Skeletal muscle tissue (tissue), 4 donors: ENCODE results near the gene ATXN7L1. TPM values are rescaled to one million over a fixed set of nuclear protein-coding genes. Genes with fewer than 3 reads are reported as not detected.

Source experiments
- H3K27ac ChIP-seq: one replicate; pipeline ENCODE4 v1.7.0; 2013; ENCODE audit warnings: mild to moderate bottlenecking, low read depth, low read length, inconsistent platforms
- H3K27me3 ChIP-seq, 3 donors: one replicate each; pipeline ENCODE4 v1.7.0; 2013; ENCODE audit warnings: low read length in 3 of 3; ENCODE audit not compliant: control insufficient read depth in 3 of 3, insufficient read depth in 3 of 3
- H3K36me3 ChIP-seq, 3 donors: one replicate each; pipeline ENCODE4 v1.7.0; 2013; ENCODE audit warnings: low read length in 3 of 3; ENCODE audit not compliant: control insufficient read depth in 3 of 3, insufficient read depth in 3 of 3
- H3K4me1 ChIP-seq, 3 donors: one replicate each; pipeline ENCODE4 v1.7.0; 2013; ENCODE audit warnings: low read length in 3 of 3, mild to moderate bottlenecking in 3 of 3; ENCODE audit not compliant: control insufficient read depth in 3 of 3, insufficient read depth in 3 of 3
- H3K4me3 ChIP-seq, 3 donors: one replicate each; pipeline ENCODE4 v1.7.0; 2013; ENCODE audit warnings: low read length in 3 of 3
- H3K9ac ChIP-seq, 3 donors: one replicate each; pipeline ENCODE4 v1.7.0; 2013; ENCODE audit warnings: low read length in 3 of 3, mild to moderate bottlenecking in 3 of 3, moderate library complexity in 2 of 3, low read depth in 1 of 3
- H3K9me3 ChIP-seq, 3 donors: one replicate each; pipeline ENCODE4 v1.7.0; 2013; ENCODE audit warnings: low read length in 3 of 3; ENCODE audit not compliant: control insufficient read depth in 3 of 3
- total RNA-seq: library from RNA; depleted of rRNA; stranded (reverse); fragments of >200 nt; gene quantifications from one replicate; pipeline ENCODE4 v1.2.3, GENCODE V29; 2014
- donor health status: Osteomylitis.

ATXN7L1 gene
- total RNA-seq, 1 donor from 2014 or later: 6.3 TPM

DNA sequence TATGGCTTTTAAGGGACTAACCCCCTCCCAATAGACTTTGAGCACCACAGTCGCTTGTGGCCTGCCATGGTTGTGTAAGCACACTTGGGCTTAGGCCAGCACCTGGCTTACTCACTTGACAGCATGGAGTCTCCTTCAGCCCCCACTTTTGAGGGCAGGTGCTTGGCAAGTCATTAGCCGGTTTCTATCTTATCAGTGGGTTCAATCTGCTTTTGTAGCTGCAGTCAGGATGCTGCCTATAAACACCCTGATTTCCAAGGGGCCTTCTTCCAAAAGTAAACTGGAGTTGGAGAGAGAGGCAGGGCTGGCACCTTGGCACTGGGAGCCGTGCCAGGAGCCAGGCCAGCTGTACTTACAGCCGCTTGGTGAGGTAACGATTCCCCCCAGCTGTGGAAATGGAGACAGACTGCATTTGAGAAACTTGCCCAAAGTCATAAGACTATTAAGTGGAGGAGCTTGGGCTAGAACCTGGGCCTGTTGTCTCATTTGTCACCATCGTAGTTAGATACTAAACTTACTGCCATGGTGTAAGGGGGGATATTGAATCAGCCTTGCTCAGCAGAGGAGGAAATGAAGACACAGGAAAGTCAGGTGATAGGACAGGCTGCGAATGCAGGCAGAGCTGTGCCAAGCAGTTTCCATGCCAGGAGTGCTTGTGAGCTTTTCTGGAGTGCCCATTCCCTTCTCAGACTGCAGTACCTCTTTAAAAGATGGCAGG, 202.9 kb downstream of the ATXN7L1 start:
- H3K4me3 ChIP-seq: peak overlapping the region in 1 of 3 donors; percentile 5
- H3K36me3 ChIP-seq: no peaks in the 10 kb centered on the region
- no peaks in the 10 kb centered on the region for H3K9me3 ChIP-seq
- H3K4me1 ChIP-seq: peaks cover 30 to 42% (median 38%) of the 10 kb centered on the region in 3 donors
- H3K27ac ChIP-seq: peak overlapping the region; percentile 72
- H3K9ac ChIP-seq: peak overlapping the region in 2 of 3 donors; percentile 33 to 54
- no peaks in the 10 kb centered on the region for H3K27me3 ChIP-seq

DNA sequence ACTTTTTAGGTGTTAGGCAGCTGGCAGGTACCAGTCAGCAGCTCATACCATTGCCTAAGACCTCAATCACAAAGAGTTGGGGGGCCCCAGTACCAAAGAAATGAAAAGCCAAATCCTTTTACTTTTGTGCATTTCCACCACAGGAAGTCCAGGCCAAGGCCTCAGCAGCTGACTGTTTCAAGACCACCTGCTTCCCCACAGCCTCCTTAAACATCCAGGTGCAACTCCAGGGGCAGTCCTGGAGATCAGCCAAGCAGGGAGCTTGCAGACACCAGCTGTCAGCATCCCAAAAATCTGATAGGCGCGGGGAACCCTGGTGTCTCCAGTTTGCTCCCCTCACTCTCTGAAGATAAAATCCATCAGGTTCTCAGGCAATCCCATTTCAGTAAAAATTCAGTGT, 203.6 kb downstream of the ATXN7L1 start:
- Histone ChIP-seq H3K9ac (no peak overlapping the region), H3K4me3 (no peak overlapping the region), H3K4me1 (peaks cover 25 to 36% (median 35%) of the 10 kb centered on the region in 3 donors), H3K36me3 (no peaks in the 10 kb centered on the region), H3K9me3 (no peaks in the 10 kb centered on the region), H3K27me3 (no peaks in the 10 kb centered on the region), H3K27ac (peak overlapping the region; percentile 72)

DNA sequence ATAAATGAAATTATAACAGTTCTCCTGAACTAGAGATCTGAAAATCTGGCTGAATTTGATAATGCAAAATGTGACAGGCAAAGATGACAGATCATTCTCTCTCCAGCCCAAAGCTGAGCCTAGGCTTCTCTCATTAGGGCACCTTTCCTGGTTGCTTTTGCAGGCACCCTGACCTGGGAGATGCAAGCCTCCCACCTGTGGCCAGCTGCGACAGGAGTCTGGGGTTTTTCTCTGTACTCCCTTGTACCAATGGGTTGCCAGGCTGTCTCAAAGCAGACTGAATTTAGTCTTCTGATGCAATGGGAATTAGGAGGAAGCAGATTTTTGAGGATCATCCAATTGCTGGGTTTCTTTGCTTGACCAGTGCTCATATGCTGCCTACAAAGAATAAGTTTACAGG, 210.1 kb downstream of the ATXN7L1 start:
- H3K9ac ChIP-seq: no peak overlapping the region
- H3K27me3 ChIP-seq: no peaks in the 10 kb centered on the region
- H3K4me1 ChIP-seq: no peaks in the 10 kb centered on the region
- H3K4me3 ChIP-seq: no peak overlapping the region
- no peak overlapping the region for H3K27ac ChIP-seq
- H3K36me3 ChIP-seq: peaks cover 5 to 11% (median 7%) of the 10 kb centered on the region in 3 donors
- H3K9me3 ChIP-seq: no peaks in the 10 kb centered on the region

DNA sequence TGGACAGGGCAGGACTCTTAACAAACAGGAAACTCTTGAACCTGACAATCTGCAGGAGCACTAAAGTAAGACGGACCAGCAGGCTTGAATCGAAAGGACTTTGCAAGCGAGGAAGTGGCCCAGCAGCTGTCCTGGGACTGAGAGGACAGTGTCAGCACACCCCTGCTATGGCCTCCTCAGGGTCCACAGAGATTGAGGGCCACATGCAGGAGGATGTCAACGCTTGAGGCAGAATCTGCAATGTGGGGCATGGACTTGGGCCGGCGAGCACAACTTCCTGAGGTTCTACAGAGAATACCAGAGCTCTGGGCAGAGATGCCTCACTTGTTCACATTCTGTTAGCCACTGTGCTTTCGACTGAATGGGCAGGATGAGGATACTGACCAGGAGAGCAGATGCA, 210.7 kb downstream of the ATXN7L1 start:
- H3K4me1 ChIP-seq: no peaks in the 10 kb centered on the region
- H3K4me3 ChIP-seq: no peak overlapping the region
- no peak overlapping the region for H3K9ac ChIP-seq
- peaks cover 5 to 16% (median 7%) of the 10 kb centered on the region in 3 donors for H3K36me3 ChIP-seq
- no peaks in the 10 kb centered on the region for H3K27me3 ChIP-seq
- no peak overlapping the region for H3K27ac ChIP-seq
- H3K9me3 ChIP-seq: no peaks in the 10 kb centered on the region

DNA sequence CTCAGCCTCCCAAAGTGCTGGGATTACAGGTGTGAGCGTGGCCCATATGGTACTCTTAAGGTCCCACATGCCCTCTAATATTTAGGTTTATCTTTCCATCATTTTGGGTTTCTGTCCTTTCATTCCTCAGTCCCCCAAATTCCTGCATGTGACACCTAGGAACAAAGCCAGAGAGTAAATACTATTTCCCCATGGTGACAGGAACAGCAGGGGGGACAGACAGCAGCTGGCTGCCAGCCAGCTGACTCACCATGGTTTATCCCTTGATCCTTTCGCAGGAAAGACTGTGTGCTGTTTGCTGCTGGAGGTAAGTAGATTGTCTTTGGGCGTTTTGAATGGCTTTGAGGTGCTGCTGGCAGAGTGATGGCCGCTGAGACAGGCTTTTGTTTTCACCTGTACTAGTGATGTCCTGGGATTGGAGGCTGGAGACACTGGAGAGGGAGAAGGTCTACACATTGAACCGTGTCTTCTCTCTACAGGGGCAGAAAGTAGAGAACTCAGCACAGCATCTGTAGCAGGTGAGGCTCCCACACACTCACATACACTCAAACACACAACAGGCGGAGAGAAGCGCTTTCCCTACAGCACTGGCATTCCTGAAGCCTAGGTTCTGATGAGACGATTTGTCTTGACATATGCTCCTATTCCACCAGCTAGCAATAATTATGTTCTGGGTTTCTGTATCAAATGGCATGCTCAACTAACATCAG, 211.4 kb downstream of the ATXN7L1 start:
- H3K4me3 ChIP-seq: no peak overlapping the region
- H3K27ac ChIP-seq: no peak overlapping the region
- H3K9me3 ChIP-seq: no peaks in the 10 kb centered on the region
- no peaks in the 10 kb centered on the region for H3K4me1 ChIP-seq
- H3K36me3 ChIP-seq: peaks cover 5 to 17% (median 8%) of the 10 kb centered on the region in 3 donors
- H3K27me3 ChIP-seq: no peaks in the 10 kb centered on the region
- H3K9ac ChIP-seq: no peak overlapping the region

DNA sequence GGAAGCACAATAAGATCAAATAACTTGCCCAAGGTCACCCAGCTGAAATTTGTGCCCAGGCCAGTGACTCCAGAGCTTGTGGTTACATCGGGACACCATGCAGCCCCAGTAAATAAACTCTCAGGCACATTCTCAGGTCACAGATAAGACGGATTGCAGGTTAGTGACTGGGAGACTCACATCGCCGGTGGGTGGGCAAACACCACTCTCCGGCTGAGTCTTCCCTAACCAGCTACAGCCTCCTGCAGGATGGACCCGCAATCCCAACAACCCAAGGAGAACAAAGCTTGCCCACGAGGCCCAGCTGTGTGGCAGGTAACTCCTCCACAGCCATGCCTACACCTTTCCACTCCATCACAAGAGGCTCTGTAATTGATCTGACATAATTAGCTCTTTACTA, 213.4 kb downstream of the ATXN7L1 start:
- Histone ChIP-seq H3K27me3 (no peaks in the 10 kb centered on the region), H3K27ac (no peak overlapping the region), H3K36me3 (peaks cover 5 to 21% (median 9%) of the 10 kb centered on the region in 3 donors), H3K9ac (no peak overlapping the region), H3K4me1 (no peaks in the 10 kb centered on the region), H3K4me3 (no peak overlapping the region), H3K9me3 (no peaks in the 10 kb centered on the region)

DNA sequence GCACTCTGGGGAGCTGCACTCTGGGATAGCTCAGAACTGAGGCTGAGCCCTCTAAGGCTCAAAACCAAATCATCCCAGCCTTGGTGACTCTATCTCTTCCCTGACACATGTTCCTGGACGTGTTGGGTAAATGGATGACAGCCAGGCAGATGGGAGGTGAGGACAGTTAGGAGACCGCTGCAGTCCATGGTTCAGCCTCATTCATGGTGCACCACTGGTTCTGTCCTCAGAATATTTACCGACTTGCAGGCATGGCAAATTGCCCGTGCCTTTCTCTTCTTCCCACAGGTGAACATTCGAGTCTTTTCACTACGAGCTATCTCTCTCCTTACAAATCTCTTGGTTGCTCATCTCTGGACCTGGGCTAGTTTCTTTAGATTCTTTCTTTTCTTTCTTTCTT, 214.8 kb downstream of the ATXN7L1 start:
- H3K27me3 ChIP-seq: no peaks in the 10 kb centered on the region
- H3K36me3 ChIP-seq: peaks cover 5 to 21% (median 9%) of the 10 kb centered on the region in 3 donors
- no peaks in the 10 kb centered on the region for H3K9me3 ChIP-seq
- H3K27ac ChIP-seq: no peak overlapping the region
- no peak overlapping the region for H3K9ac ChIP-seq
- H3K4me1 ChIP-seq: no peaks in the 10 kb centered on the region
- no peak overlapping the region for H3K4me3 ChIP-seq

DNA sequence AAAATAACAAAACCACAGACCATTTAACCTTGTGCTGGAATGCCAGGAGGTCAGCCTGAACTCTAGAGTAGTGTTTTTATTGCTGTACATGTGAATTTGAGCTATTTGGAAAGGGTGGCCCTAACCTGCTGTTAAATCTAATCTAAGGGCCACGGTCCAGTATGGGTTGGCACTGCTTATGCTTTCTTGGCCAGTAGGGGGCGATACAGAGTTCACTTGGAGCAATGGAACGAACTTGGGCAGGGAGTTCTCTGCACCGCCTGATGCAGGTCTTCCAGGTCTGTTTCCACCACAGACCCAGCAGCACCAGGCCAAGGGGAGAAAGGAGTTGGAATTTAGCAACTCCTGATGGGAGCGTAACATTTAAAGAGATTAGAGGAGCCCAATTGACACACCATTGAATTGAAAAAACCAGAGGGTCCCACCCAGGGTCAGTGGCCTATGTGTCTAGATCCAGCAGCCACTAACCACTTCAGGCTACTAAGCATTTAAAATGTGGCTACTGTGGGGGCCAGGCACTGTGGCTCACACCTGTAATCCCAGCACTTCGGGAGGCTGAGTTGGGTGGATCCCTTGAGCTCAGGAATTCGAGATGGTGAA, 219.4 kb downstream of the ATXN7L1 start:
- H3K36me3 ChIP-seq: peaks cover 0 to 10% (median 2%) of the 10 kb centered on the region in 3 donors

DNA sequence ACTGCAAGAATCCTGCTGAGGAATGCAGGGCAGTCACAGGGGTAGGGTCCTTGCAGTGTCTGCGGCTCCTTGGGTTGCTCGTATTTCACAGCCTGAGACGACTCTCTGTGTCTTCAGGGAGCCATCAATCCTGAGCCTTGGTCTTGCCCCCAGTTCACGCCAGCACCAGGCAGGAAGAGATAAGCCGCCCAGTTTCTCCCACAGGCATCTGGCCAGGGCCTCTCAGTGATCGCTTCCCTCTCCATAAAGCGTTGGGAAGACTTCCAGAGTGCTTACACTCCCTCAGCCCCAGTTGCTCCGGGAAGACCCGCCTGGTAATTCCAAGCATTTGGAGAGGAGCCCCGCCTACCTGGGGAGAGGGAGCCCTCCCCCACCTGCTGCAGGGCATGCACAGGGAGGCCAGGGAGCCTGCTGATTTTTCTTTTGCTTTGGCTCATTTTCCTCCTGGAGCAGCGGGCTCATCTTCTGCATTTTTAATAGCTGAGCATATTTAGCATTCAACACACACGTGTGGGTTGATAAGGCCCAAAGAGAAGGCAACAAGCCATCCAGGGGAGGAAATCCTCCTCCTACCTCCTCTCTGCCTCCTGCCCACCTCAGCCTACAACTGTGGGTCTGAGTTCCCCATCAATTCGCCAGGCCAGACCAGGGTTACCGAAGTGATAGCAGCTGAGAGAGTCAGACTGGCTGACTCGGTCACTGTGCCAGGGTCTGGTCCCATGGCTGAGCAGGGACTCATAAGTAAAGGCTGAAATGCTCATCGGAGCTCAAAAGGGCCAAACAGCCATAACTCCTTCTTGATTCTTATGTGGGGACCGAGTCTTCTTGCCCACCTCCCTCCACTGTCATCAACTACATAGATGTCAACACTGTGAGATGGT, 220.7 kb downstream of the ATXN7L1 start:
- H3K9me3 ChIP-seq: no peaks in the 10 kb centered on the region
- no peak overlapping the region for H3K4me3 ChIP-seq
- H3K27ac ChIP-seq: no peak overlapping the region
- no peaks in the 10 kb centered on the region for H3K27me3 ChIP-seq
- no peak overlapping the region for H3K9ac ChIP-seq
- peaks cover 7 to 18% (median 16%) of the 10 kb centered on the region in 3 donors for H3K4me1 ChIP-seq
- peaks cover 0 to 9% (median 2%) of the 10 kb centered on the region in 3 donors for H3K36me3 ChIP-seq

More for the DNA sequence above, 219.4 kb downstream of the ATXN7L1 start:
- Histone ChIP-seq H3K27me3 (no peaks in the 10 kb centered on the region), H3K4me3 (no peak overlapping the region), H3K9me3 (no peaks in the 10 kb centered on the region), H3K4me1 (peaks cover 7 to 18% (median 16%) of the 10 kb centered on the region in 3 donors), H3K9ac (no peak overlapping the region), H3K27ac (no peak overlapping the region)
